T-helper 1 cell treated with Interleukin-12 subunit alpha and Interleukin-12 subunit beta and Interleukin-4 antibody, amounts not matched to agents 30 μg/mL and 1 μg/mL, for 36 hours (primary cell): ENCODE measurements around the gene TSPAN33.
A peak's percentile ranks its signal among the peaks of the same experiment; 100 is the strongest.
"Not testable (repeated sequence)": the region's sequence is repeated elsewhere in the genome, so short reads cannot be mapped to it uniquely, and the experiment has no call there.

Experiments
- H3K27ac Mint-ChIP-seq: one replicate; pipeline ENCODE4 v1.8.0; 2021; ENCODE audit warnings: mild to moderate bottlenecking, mixed read lengths
- H3K27me3 Mint-ChIP-seq: one replicate; pipeline ENCODE4 v1.8.0; 2021; ENCODE audit warnings: low read depth, mixed read lengths
- H3K36me3 Mint-ChIP-seq: one replicate; pipeline ENCODE4 v1.8.0; 2021; ENCODE audit warnings: low read depth, mixed read lengths
- H3K4me1 Mint-ChIP-seq: one replicate; pipeline ENCODE4 v1.8.0; 2021; ENCODE audit warnings: low read depth, mixed read lengths
- H3K4me3 Mint-ChIP-seq: one replicate; pipeline ENCODE4 v1.8.0; 2021; ENCODE audit warnings: mild to moderate bottlenecking, moderate library complexity, mixed read lengths
- H3K9me3 Mint-ChIP-seq: one replicate; pipeline ENCODE4 v1.8.0; 2021; ENCODE audit warnings: mixed read lengths

TSPAN33 gene, protein sequence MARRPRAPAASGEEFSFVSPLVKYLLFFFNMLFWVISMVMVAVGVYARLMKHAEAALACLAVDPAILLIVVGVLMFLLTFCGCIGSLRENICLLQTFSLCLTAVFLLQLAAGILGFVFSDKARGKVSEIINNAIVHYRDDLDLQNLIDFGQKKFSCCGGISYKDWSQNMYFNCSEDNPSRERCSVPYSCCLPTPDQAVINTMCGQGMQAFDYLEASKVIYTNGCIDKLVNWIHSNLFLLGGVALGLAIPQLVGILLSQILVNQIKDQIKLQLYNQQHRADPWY

DNA sequence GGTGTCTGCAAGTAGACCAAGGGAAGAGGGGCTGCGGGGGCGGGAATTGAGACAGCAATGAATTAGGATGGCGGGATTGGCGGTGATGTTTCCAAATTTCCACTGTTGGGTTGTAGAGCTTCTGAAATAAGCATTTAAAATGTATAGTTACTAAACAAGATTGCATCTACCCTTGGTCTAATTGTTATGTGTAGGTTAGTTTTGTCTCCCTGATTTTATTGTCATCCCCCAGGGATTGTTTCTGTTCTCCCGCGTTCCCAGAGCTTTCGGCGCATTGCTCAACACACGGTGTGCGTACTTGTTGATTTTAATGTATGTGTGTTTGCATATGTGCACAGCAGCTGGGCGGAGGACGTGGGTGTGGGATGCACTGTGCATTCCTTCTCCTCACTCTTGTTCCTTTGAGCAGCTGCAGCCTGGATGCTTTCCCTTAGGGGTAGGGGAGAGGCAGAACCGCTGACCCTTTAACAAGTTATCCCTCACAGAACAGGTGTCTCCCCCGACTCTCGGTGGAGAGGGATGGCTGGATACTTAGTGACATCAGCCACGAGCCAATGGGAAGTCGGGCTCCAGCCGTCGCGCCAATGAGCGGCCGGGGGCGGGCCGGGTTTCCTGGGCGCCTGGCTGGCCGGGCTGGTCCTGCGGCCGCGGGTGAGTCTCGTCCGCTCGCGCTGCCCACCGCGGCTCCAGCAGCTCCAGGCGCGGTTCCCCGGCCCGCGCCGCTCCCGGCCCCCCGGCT is at the start of gene TSPAN33:
Gene TSPAN33 (plus strand): TSS at position 613 of the 739 bp plus-strand sequence. CDS start 274 bp downstream, outside the sequence.
- H3K4me3 Mint-ChIP-seq: peak within 1 kb of the TSS; percentile 93
- peaks cover 44% of the 10 kb centered on the region for H3K27me3 Mint-ChIP-seq
- H3K9me3 Mint-ChIP-seq: no peaks in the 10 kb centered on the region
- H3K4me1 Mint-ChIP-seq: peaks cover 17% of the 10 kb centered on the region
- H3K36me3 Mint-ChIP-seq: no peaks in the 10 kb centered on the region
- no peak within 1 kb of the TSS for H3K27ac Mint-ChIP-seq

DNA sequence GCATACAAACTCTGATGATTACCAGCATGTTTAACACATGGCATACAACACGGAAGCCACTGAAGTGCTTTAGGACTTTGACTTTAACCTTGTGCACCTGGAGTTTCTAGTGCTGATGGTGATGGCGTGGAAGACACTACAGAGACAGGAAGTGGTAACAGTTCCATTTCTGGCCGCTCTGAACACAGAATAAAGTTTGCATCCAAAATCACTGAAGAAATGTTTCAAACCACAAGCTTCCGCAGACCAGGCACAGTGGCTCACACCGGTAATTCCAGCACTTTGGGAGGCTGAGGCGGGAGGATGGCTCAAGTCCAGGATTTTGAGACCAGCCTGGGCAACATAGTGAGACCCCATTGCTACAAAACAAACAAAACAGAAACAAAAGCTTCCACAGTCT is 49.2 kb upstream of the TSPAN33 start:
- no peaks in the 10 kb centered on the region for H3K36me3 Mint-ChIP-seq
- H3K27me3 Mint-ChIP-seq: no peaks in the 10 kb centered on the region
- H3K4me3 Mint-ChIP-seq: peak overlapping the region; percentile 7
- no peaks in the 10 kb centered on the region for H3K9me3 Mint-ChIP-seq
- H3K4me1 Mint-ChIP-seq: peaks cover 23% of the 10 kb centered on the region
- peak overlapping the region; percentile 60 for H3K27ac Mint-ChIP-seq

DNA sequence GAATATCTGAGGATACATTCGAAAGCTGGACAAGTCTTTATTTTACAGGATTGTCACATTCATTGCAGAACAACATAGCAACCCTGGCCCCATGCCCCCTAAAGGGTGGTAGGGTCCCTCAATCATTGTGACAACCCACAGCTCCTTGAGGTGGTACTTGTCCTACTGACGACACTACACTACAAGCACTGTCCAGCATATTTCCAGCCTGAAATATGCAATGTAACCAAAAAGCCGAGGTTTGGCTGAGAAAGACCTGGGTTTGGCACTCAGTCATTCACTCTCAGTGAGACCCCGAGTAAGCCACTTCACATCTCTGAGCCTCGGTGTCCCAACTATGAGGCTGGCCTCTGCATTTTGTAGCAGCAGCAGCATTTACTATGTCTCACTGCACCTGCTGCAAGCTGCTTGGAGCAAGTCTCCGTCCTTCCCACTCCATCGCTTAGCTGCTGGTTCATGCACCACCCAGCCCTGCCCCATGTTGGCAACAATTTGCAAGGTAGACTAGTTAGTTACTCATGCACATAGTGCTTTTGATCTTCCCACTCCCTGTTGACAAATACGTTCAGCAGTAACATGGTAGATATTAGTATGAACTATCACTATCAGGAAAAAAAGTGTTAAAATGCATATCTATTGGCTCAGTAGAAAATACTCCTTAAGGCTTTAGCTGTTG is 46.0 kb upstream of the TSPAN33 start:
- no peaks in the 10 kb centered on the region for H3K36me3 Mint-ChIP-seq
- no peak overlapping the region for H3K4me3 Mint-ChIP-seq
- H3K9me3 Mint-ChIP-seq: no peaks in the 10 kb centered on the region
- H3K27ac Mint-ChIP-seq: no peak overlapping the region
- peaks cover 11% of the 10 kb centered on the region for H3K4me1 Mint-ChIP-seq
- peaks cover 3% of the 10 kb centered on the region for H3K27me3 Mint-ChIP-seq

DNA sequence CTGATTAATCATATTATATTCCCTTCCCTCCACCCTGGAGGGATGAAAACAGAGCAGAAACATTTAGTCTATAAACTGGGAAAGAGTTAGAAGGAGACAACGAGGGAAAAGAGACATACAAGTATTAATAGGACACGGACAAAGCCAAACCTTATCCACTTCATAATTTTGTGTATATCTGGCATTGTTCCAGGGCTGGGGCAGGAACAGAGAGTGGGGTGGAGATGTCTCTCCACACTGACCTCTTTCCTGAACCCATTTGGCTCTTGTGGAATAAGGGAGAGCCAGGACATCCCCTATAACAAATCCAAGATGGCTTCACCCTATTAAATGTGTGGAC is 43.7 kb upstream of the TSPAN33 start:
- Mint-ChIP-seq H3K4me1 (no peaks in the 10 kb centered on the region), H3K27ac (no peak overlapping the region), H3K9me3 (no peaks in the 10 kb centered on the region), H3K36me3 (no peaks in the 10 kb centered on the region), H3K4me3 (no peak overlapping the region), H3K27me3 (peaks cover 8% of the 10 kb centered on the region)

DNA sequence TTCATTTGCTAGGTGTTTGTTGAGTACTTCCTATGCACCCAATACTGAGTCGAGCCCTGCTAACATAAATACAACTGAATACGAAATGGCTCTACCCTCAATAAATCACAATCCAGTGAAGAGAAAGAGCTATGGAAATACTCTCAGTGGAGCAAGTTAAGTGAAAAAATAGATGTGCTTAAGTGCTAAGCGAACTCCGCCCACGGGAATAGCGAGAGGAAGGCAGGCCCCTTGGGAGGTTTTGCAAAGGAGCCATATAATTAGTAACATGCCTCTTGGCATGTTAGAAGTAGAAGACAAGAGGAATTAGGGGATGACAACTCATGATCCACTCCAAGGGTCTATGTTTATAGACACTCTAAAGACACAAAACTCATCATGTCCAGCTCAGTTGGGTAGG is 42.8 kb upstream of the TSPAN33 start:
- Mint-ChIP-seq H3K4me1 (no peaks in the 10 kb centered on the region), H3K4me3 (no peak overlapping the region), H3K27me3 (peaks cover 11% of the 10 kb centered on the region), H3K36me3 (no peaks in the 10 kb centered on the region), H3K27ac (no peak overlapping the region), H3K9me3 (no peaks in the 10 kb centered on the region)

DNA sequence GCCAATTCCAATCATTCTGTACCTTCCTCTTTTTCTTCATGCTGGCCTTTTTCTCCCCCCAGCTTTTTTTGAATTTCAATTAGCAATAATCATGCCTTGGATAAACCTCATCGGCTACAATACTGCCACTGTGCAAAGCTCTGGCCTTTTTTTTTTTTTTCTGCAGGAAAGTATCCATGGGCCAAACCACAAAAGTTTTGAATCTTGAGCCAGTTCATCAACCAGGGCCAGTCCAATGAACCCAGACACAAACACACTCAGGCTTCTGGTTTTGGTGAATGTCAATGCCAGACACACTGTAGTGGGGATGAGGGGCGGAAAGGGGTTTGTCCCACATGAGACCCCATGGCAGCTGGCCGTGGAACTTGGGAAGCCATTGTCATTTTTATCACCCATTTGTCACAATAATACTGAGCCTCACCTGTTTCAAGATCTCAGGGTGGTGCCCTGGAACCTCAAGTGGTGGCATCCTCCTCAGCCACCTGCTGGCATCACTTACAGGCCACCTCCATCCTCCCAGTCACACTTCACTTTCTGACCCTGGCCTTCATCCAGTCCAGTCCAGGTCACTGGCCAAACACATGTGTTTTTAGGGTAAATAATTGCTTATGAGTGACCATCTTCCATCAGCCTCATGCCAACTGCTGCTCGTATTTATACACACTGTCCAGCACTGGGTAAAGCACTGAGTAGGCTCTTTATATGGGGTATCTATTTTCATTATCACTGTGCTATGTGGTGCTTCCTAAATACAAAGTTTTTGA is 40.8 kb upstream of the TSPAN33 start:
- Mint-ChIP-seq H3K27ac (no peak overlapping the region), H3K4me3 (no peak overlapping the region), H3K27me3 (peaks cover 17% of the 10 kb centered on the region), H3K4me1 (no peaks in the 10 kb centered on the region), H3K9me3 (no peaks in the 10 kb centered on the region), H3K36me3 (no peaks in the 10 kb centered on the region)

DNA sequence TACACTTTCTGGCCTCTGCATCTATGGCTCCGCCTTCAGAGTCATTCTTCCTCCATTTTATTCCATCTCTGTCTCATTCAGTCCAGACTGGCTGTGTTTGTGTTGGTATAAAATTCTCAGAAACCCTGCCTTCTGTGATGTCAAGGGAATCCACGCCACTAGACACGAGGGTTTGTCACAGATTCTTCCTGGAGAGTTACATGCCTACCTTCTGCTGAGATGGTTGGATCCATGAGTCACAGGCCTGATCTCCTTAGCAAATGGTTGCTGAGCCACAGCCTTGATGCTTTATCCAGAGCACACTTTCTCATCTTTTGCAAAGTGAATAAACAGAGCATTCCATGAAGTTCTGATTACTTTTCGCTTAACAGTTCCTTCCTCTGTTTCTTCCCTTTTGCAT is 35.9 kb upstream of the TSPAN33 start:
- Mint-ChIP-seq H3K9me3 (no peaks in the 10 kb centered on the region), H3K4me3 (no peak overlapping the region), H3K27me3 (peaks cover 13% of the 10 kb centered on the region), H3K27ac (no peak overlapping the region), H3K36me3 (no peaks in the 10 kb centered on the region), H3K4me1 (no peaks in the 10 kb centered on the region)

DNA sequence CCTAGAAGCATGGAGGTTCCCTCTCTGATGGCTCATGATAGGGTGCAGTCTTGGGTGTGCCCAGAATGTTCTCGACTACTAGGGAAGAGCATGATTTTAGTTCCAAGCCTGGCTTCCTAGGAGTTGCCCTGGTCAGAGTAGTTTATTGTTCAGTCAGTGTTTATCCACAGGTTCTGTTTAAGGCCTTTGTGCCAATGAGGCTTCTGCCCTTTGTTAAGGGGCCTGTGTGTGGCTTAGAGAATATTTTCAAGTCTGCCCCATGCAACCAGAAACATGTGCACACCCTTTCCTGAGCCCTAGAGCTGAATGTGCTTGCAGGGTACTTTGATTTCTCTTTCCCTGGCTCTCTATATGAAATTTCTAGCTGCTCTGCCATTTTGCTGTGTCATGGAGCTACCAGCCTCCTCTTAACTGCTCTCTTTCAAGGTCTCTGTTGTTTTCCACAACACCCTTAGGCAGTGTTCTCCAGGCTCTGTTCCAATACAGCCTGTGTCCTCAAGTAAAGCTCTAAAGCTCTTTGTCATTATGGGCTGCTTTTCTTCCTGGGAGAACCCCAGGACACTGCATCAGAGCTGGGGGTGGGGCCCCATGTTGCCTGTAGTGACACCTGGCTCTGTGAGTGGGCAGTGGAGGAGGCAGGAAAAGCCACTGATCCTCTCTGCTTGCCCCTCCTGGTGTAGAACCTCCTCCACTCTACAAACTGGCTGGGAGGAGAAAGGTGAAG is 34.1 kb upstream of the TSPAN33 start:
- peaks cover 4% of the 10 kb centered on the region for H3K9me3 Mint-ChIP-seq
- peaks cover 9% of the 10 kb centered on the region for H3K27me3 Mint-ChIP-seq
- H3K4me1 Mint-ChIP-seq: no peaks in the 10 kb centered on the region
- no peak overlapping the region for H3K27ac Mint-ChIP-seq
- peaks cover 2% of the 10 kb centered on the region for H3K36me3 Mint-ChIP-seq
- H3K4me3 Mint-ChIP-seq: no peak overlapping the region

DNA sequence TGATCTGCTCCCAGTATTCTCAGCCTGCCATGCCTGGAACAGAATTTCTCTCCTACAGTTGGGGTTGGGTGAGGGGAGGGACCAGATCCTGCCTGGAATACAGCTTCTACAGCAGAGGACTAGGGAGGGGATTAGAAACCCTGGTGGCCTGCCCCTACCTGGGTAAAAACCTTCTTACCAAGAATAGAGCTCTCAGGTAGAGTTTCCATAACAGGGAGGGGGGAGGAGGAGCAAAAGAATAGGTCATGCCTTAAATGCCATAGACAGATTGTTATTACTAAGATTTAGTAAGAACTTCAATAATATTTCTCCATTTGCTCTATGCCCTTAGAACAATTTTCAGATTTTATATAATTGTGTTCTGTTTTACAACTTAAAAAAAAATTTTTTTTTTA is 33.5 kb upstream of the TSPAN33 start:
- Mint-ChIP-seq H3K27me3 (peaks cover 9% of the 10 kb centered on the region), H3K9me3 (peaks cover 7% of the 10 kb centered on the region), H3K4me3 (no peak overlapping the region), H3K36me3 (peaks cover 3% of the 10 kb centered on the region), H3K4me1 (no peaks in the 10 kb centered on the region), H3K27ac (no peak overlapping the region)

DNA sequence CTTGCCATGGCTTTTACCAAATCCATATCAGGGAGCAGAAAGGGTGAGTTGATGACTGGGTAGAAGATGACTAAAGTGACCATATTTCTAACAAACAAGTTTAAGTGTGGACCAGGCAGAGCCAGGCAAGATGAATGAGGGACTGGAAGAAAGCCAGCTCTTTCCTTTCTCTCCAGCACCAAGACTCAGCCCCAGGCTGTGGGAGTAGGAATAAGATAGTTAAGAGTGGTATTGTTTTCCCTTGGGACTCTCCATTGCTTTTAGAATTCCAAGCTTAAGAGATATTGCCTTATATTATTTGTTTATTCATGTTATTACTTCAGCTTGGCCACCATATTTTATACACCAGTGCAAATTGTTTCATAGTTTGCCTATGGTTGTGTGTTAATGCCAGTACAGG is 28.8 kb upstream of the TSPAN33 start:
- H3K27me3 Mint-ChIP-seq: peaks cover 5% of the 10 kb centered on the region

DNA sequence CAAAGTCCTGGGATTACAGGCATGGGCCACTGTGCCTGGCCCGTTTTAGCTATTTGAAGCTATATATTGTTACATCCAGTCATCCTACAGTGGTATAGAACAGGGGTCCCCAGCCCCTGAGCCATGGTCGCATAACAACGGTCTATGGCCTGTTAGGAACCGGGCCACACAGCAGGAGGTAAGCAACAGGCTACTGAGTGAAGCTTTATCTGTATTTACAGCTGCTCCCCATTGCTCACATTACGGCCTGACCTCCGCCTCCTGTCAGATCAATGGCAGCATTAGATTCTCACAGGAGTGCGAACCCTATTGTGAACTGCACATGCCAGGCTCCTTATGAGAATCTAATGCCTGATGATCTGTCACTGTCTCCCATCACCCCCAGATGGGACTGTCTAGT is 26.3 kb upstream of the TSPAN33 start:
- Mint-ChIP-seq H3K4me1 (peaks cover 15% of the 10 kb centered on the region), H3K27me3 (peaks cover 5% of the 10 kb centered on the region), H3K4me3 (no peak overlapping the region), H3K36me3 (peaks cover 14% of the 10 kb centered on the region), H3K27ac (no peak overlapping the region), H3K9me3 (peaks cover 29% of the 10 kb centered on the region)

More for the DNA sequence above, 28.8 kb upstream of the TSPAN33 start:
- Mint-ChIP-seq H3K27ac (no peak overlapping the region), H3K4me1 (no peaks in the 10 kb centered on the region), H3K9me3 (peaks cover 15% of the 10 kb centered on the region), H3K36me3 (peaks cover 7% of the 10 kb centered on the region), H3K4me3 (no peak overlapping the region)

DNA sequence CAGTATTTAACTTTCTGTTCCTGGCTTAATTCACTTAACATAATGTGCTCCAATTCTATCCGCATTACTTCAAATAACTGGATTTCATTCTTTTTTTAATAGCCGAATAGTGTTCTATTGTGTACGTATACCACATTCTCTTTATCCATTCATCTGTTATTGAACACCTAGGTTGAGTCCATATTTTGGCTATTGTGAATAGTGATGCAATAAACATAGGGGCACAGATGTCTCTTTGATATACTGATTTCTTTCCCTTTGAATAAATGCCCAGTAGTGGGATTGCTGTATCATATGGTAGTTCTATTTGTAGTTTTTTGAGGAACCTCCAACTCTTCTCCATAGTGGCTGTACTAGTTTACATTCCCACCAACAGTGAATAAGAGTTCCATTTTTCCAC is 25.5 kb upstream of the TSPAN33 start:
- Mint-ChIP-seq H3K4me1 (peaks cover 21% of the 10 kb centered on the region), H3K9me3 (peaks cover 29% of the 10 kb centered on the region), H3K27me3 (peaks cover 5% of the 10 kb centered on the region), H3K27ac (no peak overlapping the region), H3K36me3 (peaks cover 14% of the 10 kb centered on the region), H3K4me3 (no peak overlapping the region)

DNA sequence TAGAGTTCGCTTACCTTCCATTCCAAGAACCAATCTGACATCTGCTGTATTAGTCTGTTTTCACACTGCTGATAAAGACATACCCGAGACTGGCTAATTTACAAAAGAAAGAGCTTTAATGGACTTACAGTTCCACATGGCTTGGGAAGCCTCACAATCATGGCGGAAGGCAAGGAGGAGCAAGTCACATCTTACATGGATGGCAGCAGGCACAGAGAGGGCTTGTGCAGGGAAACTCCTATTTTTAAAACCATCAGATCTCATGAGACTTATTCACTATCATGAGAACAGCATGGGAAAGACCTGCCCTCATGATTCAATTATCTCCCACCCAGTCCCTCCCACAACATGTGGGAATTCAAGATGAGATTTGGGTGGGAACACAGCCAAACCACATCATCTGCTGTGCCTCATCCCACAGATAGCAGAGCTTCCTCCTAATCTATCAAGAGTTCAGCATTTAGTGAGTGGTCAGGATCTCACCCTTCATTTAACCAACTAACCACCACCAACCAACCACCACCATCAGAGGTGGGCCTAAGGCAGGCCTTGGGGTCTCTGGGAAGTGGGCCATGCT is 22.9 kb upstream of the TSPAN33 start:
- Mint-ChIP-seq H3K27ac (peak overlapping the region; percentile 78), H3K9me3 (peaks cover 22% of the 10 kb centered on the region), H3K4me1 (peaks cover 25% of the 10 kb centered on the region), H3K36me3 (peaks cover 11% of the 10 kb centered on the region)
- not testable (repeated sequence) for H3K4me3 Mint-ChIP-seq, H3K27me3 Mint-ChIP-seq
